HG02981 (cell line): ENCODE measurements around the gene SEPTIN1.
"Not testable (repeated sequence)": the region's sequence is repeated elsewhere in the genome, so short reads cannot be mapped to it uniquely, and the experiment has no call there.

Experiments used
- ATAC-seq: cut with Tn5 transposase; IDR thresholded peaks from one replicate; pipeline ENCODE4 v1.9.1; 2021; ENCODE audit warnings: mild to moderate bottlenecking, moderate library complexity; ENCODE audit not compliant: unreplicated experiment

The SEPTIN1 gene

GRCh38 chr16:30358577-30358936 is 23.8 kb downstream of the SEPTIN1 start:
- ATAC-seq = no peak

DNA sequence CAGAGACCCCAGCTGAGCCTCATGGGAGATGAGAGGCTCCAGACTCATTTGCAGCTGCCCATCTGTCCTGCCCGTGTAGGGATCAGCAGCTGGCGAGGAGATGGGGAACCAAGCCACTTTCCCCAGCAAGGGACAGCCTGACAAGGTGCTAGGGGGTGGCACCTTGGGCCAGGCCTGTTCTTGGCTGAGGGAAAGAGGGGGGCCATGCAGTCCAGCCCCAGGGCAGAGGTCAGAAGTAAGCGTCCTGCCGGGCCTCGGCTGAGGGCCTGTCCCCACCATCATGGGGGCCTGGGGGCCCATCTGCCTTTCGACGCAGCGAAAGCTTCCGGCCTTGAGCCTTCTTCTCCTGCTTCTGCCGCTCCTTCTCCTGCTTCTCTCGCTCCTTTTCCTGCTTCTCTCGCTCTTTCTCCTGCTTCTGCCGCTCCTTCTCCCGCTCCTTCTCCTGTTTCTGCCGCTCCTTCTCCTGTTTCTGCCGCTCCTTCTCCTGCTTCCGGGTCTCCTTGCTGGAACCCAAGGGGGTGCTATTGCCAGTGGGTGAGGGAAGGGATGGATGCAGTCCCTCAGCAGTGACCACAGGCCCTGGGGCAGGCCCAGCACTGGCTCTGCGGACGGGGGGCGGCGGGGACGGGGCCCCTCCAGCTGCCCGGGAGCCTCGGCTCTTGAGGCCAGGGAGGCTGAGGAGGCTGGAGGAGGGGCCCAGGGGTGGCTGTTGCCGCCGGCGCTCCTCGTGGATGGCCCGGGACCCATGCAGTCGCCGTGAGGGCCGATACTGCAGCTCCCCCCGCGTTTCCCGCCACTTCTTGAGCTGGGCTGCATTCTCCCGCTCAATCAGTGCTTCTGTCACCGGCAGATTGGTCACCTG is 24.4 kb downstream of the SEPTIN1 start:
- ATAC-seq = no peak

GRCh38 chr16:30357085-30357714 is 25.2 kb downstream of the SEPTIN1 start:
- no peak for ATAC-seq

- ATAC-seq = no peak
These were observed 25.8 kb downstream of the SEPTIN1 start for GRCh38 chr16:30356401-30357084.

GRCh38 chr16:30355954-30356308 is 26.4 kb downstream of the SEPTIN1 start:
- no peak for ATAC-seq

DNA sequence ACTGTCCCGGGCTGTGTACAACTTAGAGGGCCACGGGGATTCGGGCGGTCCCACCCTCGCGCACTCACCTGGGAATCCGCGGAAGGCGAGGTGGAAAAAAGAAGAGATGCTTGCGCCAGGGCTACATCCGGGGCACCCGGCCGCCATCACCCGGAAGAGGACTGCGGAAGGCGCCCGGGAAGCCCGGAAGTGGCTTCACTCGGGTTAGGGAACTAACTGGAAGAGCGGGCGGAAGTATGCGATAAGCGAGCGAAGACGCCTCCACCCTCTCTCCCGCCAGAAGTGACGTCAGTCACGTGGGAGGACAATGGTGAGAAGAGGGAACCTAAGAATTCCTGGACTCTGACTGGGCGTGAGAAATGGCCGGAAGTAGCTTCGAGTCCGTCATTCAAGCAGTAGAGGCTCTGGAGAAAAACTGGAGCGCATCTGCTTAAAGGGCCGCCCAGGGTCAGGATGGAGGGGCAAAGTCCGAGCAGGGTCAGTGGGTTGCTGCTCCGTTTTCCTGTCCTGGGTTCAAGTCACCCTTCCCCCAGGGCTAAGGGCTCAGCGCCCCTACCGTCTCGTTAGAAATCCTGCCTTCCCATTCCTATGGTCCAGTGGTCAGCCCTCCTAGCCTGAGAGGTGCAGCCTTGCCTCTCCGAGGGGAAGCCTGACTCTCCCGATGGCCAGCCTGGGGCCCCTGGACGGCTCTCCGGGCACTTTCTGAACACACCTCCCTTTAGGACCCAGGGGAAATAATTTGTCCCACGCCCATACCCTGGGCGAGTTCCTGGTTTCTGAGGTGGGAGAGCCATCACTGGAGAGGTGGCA is 27.0 kb downstream of the SEPTIN1 start, which contains the start of gene CD2BP2:
TSS of gene CD2BP2 (minus strand) at position 165 of the 810 bp plus-strand sequence. CDS start 627 bp downstream, outside the sequence.
- peak; percentile 55 for ATAC-seq

DNA sequence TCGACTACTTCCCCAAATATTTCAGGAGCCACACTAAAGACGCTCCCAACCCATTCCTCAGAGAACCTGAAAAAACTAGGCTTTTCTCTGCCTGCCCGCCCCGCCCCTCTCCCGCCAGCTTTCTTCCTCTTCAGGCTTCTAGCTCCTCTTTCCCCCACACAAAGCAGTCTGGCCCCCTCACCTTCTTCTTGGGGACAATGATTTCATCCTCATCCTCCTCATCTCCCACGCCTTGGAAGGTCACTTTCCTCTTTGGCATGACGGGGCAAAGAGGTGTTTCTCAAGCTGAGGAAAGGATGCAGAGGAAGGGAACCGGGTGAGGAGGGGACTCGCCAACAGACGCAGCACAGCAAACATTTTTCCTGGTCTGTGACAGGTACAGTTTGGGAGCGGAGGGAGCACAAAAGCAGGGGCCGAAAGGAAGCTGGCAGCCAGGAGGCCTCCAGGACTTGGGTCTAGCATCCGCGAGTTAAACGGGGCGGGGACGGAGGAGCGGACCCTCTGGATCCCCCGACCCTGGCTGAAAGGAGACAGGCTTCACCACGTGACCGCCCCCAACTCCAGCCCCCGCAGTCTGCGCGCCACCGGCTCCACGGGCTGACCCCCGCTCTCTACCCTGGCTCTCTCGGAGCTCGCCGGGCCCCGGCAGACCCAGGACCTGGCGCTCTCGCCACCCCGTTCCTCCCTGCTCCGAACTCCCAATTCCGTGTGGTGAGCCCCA is 27.8 kb downstream of the SEPTIN1 start:
- no peak for ATAC-seq

- ATAC-seq = no peak
These were observed 28.8 kb downstream of the SEPTIN1 start for GRCh38 chr16:30353438-30354129.

GRCh38 chr16:30352488-30353401 is 29.6 kb downstream of the SEPTIN1 start:
- ATAC-seq = no peak

DNA sequence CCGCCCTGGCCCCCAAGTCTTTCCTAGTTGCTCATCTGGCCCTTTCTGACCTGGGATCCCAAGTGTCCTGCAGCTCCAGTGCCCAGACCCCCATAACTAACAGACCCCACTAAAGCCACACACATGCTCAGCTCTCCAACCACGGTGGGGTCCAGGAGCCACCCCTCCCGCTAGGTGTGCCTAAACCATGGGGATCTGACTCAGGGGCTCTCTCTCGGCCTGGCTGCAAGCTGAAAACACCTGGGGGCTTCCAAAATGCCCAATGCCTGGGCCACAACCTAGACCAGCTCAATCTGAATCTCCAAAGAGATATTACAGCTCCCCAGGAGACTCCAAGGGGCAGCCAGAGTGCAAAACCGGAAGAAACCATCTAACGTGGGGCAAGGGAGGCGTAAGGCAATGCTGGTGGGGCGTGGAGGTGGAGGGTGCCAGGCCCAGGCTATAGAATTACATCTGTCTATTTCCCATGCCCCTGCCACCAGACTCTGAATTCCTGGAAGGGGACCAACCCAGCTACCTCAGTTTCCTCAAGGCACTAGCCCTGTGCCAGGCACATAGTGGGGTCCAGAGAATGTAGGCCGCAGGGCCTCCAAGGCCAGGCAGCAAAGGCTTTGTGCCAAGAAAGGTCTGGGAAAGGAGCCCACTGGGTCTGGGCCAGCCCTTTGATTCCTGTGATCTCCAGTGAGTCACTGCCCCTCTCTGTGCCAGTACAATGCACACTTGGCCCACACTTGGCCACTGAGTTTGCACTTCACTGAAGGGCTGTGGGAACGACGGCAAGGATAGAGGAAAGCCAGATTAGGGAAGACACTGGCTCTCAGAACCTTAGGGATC is 30.6 kb downstream of the SEPTIN1 start:
- no peak for ATAC-seq

DNA sequence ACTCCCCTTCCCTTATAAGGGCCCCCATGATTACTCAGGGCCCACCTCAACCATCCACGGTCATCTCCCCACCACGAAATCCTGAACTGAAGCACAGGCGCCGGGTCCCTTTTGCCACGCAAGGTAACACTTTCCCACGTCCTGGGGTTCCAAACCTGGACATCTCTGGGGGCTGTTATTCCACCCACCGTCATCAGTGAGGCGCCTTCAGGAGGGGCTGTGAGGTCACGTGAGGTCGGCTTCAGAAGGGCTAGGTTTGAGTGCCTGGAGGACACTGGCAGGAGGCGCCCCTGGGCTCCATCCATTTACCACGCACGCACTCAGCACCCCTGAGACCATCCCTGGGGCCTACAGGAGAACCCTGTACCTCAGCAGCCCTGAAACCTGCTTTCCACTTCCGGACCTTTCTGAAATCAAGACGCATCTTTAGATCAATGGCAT is 31.3 kb downstream of the SEPTIN1 start:
- no peak for ATAC-seq

- ATAC-seq = peak; percentile 55
These were observed 32.1 kb downstream of the SEPTIN1 start for GRCh38 chr16:30350134-30350871.

DNA sequence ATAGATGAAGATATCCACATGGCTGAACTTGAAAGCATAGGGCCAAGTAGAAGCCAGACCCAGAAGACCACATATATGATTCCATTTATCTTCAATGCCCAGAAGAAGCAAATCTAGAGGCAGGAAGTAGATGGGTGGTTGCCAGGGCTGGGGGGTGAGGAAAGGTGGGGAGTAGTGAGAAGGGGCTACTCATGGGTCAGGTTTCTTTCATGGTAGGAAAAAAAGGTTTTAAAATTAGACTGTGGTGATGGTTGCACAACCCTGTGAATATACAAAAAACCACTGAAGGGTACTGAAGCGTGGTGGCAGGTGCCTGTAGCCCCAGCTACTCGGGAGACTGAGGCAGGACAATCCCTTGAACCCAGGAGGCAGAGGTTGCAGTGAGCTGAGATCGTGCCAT is 32.7 kb downstream of the SEPTIN1 start:
- no peak for ATAC-seq

DNA sequence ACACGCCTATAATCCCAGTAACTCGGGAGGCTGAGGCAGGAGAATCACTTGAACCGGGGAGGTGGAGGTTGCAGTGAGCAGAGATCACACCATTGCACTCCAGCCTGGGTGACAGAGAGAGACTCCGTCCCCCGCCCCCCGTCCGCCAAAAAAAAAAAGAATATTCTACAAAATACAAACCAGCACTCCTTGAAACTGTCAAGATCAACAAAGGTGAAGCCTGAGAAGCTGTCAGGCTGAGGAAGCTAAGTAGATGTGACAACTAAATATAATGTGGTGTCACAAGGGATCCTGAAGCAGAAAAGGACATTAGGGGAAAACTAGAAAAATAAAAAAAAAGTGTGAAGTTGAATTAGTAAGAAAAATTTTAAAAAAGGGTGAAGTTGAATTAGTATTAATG is 33.4 kb downstream of the SEPTIN1 start:
- ATAC-seq = no peak

- no peak for ATAC-seq
These were observed 34.2 kb downstream of the SEPTIN1 start for GRCh38 chr16:30348113-30348512.

- ATAC-seq = no peak
These were observed 36.1 kb downstream of the SEPTIN1 start for GRCh38 chr16:30346286-30346685.

DNA sequence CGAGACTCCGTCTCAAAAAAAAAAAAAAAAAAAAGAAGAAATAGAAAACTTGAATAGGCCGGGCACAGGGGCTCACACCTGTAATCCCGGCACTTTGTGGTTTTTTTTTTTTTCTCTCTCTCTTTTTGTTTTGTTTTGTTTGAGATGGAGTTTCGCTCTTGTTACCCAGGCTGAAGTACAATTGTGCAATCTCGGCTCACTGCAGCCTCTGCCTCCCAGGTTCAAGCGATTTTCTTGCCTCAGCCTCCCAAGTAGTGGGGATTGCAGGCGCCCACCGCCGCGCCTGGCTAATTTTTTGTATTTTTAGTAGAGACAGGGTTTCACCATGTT is 38.9 kb downstream of the SEPTIN1 start:
- not testable (repeated sequence) for ATAC-seq
